ENCODE data around the gene FKBP14.
A peak's percentile ranks its signal among the peaks of the same experiment; 100 is the strongest.

DNA sequence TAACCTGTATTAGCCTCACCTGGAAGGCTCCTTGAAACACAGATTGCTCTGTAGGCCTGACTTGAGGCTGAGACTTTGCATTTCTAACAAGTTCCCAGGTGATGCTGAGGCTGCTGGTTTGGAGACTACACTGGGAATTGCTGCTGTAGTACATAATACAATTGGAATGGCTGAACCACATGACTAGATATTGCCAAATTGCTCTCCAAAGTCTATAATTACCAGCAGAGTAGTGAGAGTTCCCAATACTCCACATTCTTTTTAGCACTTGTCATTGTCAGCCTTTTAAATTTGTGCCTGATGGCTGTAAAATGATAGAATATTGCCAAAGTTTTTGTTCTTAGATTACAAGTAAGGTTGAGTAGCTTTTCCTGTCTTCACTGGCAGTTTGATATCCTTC is 41.6 kb upstream of the FKBP14 start:
- no peak for TF ChIP-seq RARB (CRISPR knock-in tag; IDR thresholded peaks at IDR 0.05)
- no peak for TF ChIP-seq TOX (CRISPR knock-in tag; IDR thresholded peaks at IDR 0.05; ENCODE audit: borderline replicate concordance)
- TF ChIP-seq, protein P1, sequence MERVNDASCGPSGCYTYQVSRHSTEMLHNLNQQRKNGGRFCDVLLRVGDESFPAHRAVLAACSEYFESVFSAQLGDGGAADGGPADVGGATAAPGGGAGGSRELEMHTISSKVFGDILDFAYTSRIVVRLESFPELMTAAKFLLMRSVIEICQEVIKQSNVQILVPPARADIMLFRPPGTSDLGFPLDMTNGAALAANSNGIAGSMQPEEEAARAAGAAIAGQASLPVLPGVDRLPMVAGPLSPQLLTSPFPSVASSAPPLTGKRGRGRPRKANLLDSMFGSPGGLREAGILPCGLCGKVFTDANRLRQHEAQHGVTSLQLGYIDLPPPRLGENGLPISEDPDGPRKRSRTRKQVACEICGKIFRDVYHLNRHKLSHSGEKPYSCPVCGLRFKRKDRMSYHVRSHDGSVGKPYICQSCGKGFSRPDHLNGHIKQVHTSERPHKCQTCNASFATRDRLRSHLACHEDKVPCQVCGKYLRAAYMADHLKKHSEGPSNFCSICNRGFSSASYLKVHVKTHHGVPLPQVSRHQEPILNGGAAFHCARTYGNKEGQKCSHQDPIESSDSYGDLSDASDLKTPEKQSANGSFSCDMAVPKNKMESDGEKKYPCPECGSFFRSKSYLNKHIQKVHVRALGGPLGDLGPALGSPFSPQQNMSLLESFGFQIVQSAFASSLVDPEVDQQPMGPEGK (CRISPR knock-in tag; IDR thresholded peaks at IDR 0.05; ENCODE audit: borderline replicate concordance), result no peak
- TF ChIP-seq CSDC2 (CRISPR knock-in tag; IDR thresholded peaks at IDR 0.05), result no peak
- TF ChIP-seq ISL1 (CRISPR knock-in tag; IDR thresholded peaks at IDR 0.05), result peak; percentile 68
- TF ChIP-seq ZFP30 (CRISPR knock-in tag; IDR thresholded peaks at IDR 0.05), result no peak
- TF ChIP-seq, protein P2, sequence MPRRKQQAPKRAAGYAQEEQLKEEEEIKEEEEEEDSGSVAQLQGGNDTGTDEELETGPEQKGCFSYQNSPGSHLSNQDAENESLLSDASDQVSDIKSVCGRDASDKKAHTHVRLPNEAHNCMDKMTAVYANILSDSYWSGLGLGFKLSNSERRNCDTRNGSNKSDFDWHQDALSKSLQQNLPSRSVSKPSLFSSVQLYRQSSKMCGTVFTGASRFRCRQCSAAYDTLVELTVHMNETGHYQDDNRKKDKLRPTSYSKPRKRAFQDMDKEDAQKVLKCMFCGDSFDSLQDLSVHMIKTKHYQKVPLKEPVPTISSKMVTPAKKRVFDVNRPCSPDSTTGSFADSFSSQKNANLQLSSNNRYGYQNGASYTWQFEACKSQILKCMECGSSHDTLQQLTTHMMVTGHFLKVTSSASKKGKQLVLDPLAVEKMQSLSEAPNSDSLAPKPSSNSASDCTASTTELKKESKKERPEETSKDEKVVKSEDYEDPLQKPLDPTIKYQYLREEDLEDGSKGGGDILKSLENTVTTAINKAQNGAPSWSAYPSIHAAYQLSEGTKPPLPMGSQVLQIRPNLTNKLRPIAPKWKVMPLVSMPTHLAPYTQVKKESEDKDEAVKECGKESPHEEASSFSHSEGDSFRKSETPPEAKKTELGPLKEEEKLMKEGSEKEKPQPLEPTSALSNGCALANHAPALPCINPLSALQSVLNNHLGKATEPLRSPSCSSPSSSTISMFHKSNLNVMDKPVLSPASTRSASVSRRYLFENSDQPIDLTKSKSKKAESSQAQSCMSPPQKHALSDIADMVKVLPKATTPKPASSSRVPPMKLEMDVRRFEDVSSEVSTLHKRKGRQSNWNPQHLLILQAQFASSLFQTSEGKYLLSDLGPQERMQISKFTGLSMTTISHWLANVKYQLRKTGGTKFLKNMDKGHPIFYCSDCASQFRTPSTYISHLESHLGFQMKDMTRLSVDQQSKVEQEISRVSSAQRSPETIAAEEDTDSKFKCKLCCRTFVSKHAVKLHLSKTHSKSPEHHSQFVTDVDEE (CRISPR knock-in tag; IDR thresholded peaks at IDR 0.05), result no peak
- no peak for TF ChIP-seq GLIS3 (CRISPR knock-in tag; IDR thresholded peaks at IDR 0.05)
- TF ChIP-seq ARNTL (CRISPR knock-in tag; IDR thresholded peaks at IDR 0.05; ENCODE audit: borderline replicate concordance, low read depth), result no peak
- TF ChIP-seq ZFP3 (CRISPR knock-in tag; IDR thresholded peaks at IDR 0.05), result no peak
- TF ChIP-seq, protein P3, sequence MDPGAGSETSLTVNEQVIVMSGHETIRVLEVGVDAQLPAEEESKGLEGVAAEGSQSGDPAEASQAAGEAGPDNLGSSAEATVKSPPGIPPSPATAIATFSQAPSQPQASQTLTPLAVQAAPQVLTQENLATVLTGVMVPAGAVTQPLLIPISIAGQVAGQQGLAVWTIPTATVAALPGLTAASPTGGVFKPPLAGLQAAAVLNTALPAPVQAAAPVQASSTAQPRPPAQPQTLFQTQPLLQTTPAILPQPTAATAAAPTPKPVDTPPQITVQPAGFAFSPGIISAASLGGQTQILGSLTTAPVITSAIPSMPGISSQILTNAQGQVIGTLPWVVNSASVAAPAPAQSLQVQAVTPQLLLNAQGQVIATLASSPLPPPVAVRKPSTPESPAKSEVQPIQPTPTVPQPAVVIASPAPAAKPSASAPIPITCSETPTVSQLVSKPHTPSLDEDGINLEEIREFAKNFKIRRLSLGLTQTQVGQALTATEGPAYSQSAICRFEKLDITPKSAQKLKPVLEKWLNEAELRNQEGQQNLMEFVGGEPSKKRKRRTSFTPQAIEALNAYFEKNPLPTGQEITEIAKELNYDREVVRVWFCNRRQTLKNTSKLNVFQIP (CRISPR knock-in tag; IDR thresholded peaks at IDR 0.05; ENCODE audit: borderline replicate concordance, low read depth), result no peak
- no peak for TF ChIP-seq SNAI2 (CRISPR knock-in tag; IDR thresholded peaks at IDR 0.05)
- TF ChIP-seq, protein P4, sequence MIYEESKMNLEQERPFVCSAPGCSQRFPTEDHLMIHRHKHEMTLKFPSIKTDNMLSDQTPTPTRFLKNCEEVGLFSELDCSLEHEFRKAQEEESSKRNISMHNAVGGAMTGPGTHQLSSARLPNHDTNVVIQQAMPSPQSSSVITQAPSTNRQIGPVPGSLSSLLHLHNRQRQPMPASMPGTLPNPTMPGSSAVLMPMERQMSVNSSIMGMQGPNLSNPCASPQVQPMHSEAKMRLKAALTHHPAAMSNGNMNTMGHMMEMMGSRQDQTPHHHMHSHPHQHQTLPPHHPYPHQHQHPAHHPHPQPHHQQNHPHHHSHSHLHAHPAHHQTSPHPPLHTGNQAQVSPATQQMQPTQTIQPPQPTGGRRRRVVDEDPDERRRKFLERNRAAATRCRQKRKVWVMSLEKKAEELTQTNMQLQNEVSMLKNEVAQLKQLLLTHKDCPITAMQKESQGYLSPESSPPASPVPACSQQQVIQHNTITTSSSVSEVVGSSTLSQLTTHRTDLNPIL (CRISPR knock-in tag; IDR thresholded peaks at IDR 0.05; ENCODE audit: low read depth), result no peak
- TF ChIP-seq ZNF70 (CRISPR knock-in tag; IDR thresholded peaks at IDR 0.05), result no peak

Data from SK-N-SH treated with all-trans-retinoic acid at 6 μM for 48 hours (cell line).